IMR-90 (cell line): Measurements from ENCODE around the gene SOCS3.
A peak's percentile ranks its signal among the peaks of the same experiment; 100 is the strongest.

ENCODE experiments used
- BHLHE40 ChIP-seq: fragments of 150-350 bp; IDR thresholded peaks from 2 replicates; pipeline ENCODE4 v1.6.1; 2016; ENCODE audit warnings: mild to moderate bottlenecking, low read depth, low read length
- CEBPB ChIP-seq: IDR thresholded peaks from 2 replicates; pipeline ENCODE4 v1.6.1; 2012; ENCODE audit warnings: low read depth, low read length, improper control_type of control experiment
- CHD1 ChIP-seq: IDR thresholded peaks from 2 replicates; pipeline ENCODE4 v1.6.1; 2012; ENCODE audit warnings: low read depth, low read length, improper control_type of control experiment
- CTCF ChIP-seq: conservative IDR thresholded peaks from 2 replicates; pipeline ENCODE4 v1.5.1; 2012; ENCODE audit warnings: mild to moderate bottlenecking, low read depth, low read length, improper control_type of control experiment
- ELK1 ChIP-seq: fragments of 150-350 bp; IDR thresholded peaks from 2 replicates; pipeline ENCODE4 v1.6.1; 2016; ENCODE audit warnings: low read depth, mild to moderate bottlenecking, low read length, moderate library complexity, borderline replicate concordance
- FOS ChIP-seq: fragments of 150-350 bp; IDR thresholded peaks from 2 replicates; pipeline ENCODE4 v1.6.1; 2016; ENCODE audit warnings: low read depth, low read length
- MAFK ChIP-seq: IDR thresholded peaks from 2 replicates; pipeline ENCODE4 v1.6.1; 2012; ENCODE audit warnings: low read depth, low read length, improper control_type of control experiment
- NFE2L2 ChIP-seq: fragments of 150-350 bp; IDR thresholded peaks from 2 replicates; pipeline ENCODE4 v1.6.1; 2016; ENCODE audit warnings: low read depth, mild to moderate bottlenecking, low read length
- POLR2A ChIP-seq: IDR thresholded peaks from 2 replicates; pipeline ENCODE4 v1.6.1; 2012; ENCODE audit warnings: mild to moderate bottlenecking, low read depth, low read length
- RAD21 ChIP-seq: IDR thresholded peaks from 2 replicates; pipeline ENCODE4 v1.6.1; 2012; ENCODE audit warnings: low read length, improper control_type of control experiment
- RCOR1 ChIP-seq: IDR thresholded peaks from 2 replicates; pipeline ENCODE4 v1.6.1; 2012; ENCODE audit warnings: mild to moderate bottlenecking, low read length, improper control_type of control experiment; ENCODE audit not compliant: insufficient replicate concordance
- RFX5 ChIP-seq: IDR thresholded peaks from 2 replicates; pipeline ENCODE4 v1.8.0; 2012; ENCODE audit warnings: low read depth, mild to moderate bottlenecking, low read length, moderate library complexity
- SMC3 ChIP-seq: fragments of 150-350 bp; IDR thresholded peaks from 2 replicates; pipeline ENCODE4 v1.6.1; 2016; ENCODE audit warnings: low read depth, mild to moderate bottlenecking, antibody characterized with exemption, low read length, moderate library complexity
- USF2 ChIP-seq: fragments of 150-350 bp; IDR thresholded peaks from 2 replicates; pipeline ENCODE4 v1.6.1; 2017; ENCODE audit warnings: mild to moderate bottlenecking, antibody characterized with exemption, low read length, low read depth

- TF ChIP-seq CTCF (no peak), POLR2A (no peak), BHLHE40 (no peak), RCOR1 (no peak), USF2 (no peak), SMC3 (no peak), RAD21 (no peak), MAFK (no peak), CEBPB (0 out of 2 replicates have a peak, but pooled peaks have one; percentile 33), FOS (no peak), RFX5 (no peak), CHD1 (no peak), NFE2L2 (no peak), ELK1 (no peak)
These were observed 13.9 kb downstream of the SOCS3 start for GRCh38 chr17:78345791-78346494.
